DMS153 (cell line): ENCODE results near the gene SLC39A11.
"Not testable (repeated sequence)": the region's sequence is repeated elsewhere in the genome, so short reads cannot be mapped to it uniquely, and the experiment has no call there.

Experiments
- DNase-seq: peaks from one replicate; lab custom pipeline; 2025; lab: John Stamatoyannopoulos, UW

The SLC39A11 gene

DNA sequence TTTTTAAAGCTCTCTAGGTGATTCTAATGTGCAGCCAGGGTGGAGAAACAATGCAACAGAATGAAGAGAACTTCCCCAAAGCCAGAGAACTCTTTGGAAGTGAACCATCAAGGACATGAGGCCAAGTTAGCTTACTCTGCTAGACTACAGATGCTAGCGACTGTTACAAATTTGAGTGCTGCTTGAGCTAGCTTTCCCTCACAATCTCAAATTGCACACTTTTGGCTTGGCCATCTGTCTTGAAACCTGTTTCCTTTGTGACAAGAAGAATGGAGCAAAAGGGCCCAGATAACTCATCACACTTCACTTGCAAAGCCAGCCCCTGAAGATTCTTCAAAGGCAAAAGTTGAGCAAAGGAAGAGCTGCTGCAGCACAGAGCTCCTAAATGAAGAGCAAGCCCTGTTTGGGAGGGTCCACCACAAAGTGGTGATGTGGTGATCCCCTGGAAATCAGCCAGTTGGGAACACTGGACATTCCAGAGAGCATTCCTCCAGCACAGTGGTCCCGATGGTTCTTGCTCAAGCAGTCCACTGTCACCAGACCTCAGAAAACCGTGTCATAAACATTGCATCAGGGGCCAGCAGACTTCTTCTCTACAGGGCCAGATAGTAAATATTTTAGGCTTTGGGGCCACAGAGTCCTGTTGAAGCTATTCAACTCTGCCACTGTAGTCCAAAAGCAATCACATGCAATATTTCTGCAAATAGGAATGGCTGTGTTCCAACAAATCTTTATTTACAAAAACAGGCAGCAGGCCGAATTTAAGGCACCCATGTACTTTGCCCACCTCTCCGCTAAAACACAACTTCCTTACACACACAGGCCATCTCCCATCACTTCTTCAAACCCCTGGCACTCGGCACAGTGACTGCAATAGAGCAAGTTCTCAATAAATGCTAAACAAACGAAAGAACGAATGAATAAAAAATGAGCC is 21.2 kb downstream of the SLC39A11 start:
- DNase-seq, result no peak

DNA sequence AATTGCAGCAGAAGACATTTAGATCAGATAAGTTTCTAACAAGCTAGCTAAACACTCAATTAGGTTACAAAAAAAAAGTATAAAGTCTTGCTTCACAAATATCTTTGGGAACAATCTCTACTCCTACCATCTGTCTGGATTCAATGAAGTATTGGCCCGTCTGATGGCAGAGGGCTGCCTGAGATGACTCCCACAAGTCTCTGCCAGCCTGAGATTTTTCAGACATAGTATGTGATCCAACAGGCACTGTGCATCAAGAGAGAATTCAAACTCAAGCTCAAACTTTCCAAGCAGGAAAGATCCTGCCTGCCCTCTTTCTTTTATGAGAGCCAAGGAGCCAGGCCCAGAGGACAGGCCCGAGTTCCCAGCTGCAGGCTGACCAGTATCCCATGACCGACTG is 22.6 kb downstream of the SLC39A11 start:
- no peak for DNase-seq

DNA sequence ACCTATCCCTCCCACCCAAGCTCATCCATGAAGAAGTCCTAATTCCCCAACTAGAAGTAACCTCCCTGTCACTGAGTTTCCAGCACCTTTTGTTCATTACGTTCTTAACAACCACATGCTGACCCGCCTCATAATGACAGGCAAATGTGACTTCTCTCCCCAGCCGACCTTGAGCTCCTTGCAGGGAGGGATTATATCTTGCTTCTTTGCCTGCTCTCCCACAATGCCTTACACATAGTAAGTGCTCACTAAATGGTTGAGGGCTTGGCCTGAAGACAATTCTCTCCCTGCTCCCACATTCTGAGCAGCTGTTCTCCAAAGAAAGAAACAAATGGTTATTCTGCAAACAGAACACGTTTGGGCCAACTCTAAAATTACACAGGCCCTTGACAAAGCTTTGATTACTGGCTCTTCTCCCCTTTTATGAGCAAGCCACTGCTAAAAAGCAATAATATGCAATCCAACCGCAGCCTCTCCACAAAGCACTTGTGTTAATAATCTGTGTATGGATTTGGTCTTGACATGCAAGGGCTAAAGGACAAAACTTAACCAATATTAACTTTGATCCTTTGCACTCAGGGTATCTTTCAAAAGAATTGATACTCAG is 23.2 kb downstream of the SLC39A11 start:
- DNase-seq, result no peak

DNA sequence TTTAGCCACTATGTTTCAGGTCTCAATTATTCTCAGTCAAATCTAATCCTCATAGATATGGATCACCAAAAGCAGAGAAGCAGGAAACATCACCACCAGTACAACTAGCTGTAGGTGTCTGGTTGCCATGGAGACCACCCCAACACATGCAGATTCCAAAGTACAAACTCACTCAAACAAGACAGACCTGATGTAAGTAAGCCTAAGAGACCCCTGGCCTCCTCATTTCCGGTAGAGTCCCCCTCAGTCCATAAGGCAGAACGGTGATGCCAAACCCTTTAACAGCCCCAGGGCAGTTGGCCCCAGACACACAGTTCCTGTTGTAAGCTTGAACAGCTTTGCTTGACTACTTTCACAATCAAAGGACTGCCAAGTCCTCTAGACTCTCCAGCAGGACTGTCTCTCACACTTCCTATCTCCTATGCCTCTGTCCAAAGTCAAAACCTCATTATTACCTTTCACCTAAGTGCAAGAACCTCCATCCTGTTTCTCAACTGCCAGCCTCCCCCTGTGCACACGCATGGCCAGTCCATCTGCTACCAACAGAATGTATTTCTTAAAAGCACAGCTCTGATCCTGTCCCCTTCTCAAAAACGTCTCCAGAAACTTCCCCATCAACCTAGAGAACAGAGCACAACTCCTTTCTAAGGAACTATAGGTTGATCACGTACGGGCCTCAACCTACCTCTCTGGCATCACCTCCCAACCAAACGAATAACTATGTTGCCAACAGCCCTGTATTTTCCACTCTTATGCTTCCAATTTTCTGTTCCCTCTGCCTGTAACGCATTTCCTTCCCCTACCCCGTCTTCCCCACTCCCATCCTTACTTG is 23.9 kb downstream of the SLC39A11 start:
- no peak for DNase-seq

DNA sequence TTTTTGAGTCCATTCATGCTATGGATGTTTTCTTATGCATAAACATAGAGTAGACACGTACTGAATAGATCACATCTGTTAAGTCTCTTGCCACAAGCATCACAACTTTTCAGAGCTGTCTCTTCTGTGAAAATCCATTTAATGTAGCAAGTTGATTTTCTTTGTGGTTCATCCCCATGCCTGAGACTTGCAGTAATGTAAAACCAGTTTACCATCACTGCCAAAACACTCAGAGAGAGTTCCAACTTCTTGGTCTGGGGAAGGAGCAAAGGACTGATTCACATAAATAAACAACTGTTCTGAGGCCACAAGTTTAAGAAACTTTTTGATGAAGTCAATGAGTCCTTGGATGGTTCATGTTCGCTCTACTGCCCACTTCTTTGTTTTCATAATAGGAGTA is 24.8 kb downstream of the SLC39A11 start:
- DNase-seq, result not testable (repeated sequence)

DNA sequence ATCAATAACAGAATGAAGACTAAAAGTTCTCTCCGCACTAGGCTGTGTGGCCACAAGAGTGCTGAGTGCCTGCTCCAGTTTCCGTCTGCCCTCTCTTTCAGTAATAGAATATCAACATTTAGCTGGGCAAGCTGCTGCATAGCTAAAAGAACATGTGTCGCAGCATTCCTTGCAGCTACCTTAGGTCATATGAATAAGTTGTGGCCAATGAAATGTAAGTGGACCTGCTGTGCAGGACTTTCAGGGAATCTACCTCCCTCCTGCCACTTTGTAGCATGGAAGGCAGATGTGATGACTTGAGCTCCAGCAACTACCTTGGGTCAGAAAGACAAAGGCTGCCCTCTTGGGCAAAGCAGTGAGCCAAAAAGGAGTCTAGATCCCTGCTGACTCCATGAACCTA is 25.4 kb downstream of the SLC39A11 start:
- DNase-seq, result no peak

DNA sequence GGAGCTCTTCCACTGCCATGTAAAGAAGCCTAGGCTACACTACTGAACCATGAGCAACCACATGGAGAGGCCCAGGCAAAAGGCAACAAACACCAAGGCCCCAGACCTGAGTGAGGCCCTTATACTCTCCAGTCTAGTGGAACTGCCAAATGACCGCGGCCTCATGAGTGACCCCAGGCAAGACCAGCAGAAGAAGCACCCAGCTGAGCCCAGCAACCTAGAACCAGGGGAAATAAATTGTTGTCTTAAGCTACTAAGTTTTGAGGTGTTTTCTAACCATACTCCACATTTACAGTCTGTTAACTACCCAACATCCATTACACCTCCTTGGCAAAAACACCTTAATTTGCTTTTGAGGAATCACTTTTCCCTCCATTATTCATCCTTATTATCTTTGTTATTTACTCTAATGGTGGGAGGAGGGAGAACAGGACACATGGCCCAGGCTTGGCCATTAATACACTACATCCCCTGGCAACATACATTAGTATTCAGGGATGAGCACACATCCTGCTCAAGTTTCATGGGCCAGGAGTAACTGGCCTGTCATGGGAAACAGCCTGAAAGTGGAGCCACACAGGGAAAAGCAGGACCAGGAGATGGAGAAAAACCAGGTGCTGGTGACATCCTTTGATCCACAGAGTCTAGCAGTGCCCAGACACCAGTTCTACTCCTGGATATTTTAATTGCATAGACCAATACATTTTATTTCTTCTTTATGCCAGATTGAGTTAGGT is 26.2 kb downstream of the SLC39A11 start:
- no peak for DNase-seq

DNA sequence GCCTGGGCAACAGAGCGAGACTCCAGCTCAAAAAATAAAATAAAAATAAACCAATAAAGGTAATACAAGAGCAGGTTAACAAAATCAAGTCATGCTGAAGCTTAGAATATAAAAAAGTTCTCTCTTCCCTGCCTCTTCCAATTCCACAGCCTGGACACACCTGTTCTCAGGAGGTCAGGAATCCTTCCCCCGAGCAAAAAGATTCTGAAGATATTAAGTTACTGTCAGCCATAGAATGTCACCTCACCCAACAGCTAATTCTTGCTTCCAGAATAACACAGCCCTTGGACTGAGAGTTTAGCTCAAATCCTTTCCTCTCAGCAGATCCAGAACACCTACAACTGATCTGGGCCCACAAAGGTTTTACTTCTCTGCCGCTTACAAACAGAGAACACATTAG is 27.1 kb downstream of the SLC39A11 start:
- DNase-seq, result no peak

DNA sequence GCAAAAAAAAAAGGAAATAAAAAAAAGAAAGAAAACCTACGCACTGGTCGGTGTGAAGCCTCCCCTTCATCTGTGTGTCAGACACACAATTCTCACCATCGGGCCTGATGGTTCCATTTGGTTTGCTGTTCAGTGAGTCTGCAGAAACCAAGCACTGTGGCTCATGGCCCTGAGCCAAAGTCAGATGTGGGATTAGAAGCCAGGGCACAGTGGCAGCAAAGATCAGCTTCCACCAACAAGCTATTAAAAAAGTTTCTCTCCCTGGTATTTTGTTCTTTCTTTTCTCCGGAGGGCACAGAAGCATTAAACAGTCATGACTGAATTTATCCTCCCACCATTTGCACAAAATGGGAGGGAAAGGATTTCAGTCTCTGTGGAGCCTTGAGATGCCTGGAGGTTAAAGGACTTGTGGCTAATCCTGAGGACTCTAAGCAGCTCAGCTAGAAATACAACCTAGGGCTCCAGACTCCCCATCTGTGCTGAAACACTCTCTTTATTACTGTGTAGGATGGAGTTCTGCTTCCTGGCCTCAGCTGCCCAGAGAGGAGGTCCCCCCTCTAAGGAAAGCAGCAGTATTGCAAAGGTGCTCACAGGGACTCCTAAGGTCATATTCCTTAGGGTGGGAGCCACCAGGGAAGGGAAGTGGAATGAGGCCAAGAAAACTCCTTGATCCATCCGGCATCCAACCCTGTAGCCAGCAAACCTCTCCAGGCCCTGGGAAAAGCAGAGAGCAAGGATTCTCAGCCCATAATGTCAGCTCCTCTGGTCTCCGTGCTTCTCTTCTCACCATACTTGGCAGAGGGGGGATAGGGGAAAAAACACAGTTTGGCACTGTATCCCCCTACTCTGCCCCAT is 28.2 kb downstream of the SLC39A11 start:
- DNase-seq, result no peak

DNA sequence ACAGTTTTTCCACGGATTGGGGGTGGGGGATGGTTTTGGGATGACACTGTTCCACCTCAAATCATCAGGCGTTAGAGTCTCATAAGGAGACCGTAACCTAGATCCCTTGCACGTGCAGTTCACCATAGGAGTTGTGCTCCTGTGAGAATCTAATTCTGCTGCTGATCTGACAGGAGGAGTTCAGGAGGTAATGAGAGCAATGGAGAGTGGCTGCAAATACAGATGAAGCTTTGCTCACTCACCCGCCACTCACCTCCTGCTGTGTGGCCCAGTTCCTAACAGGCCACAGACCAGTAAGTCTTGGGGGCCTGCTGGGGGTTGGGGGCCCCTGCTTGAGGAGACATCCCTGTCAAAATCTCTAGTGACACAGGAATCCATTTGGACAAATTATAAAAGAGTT is 29.8 kb downstream of the SLC39A11 start:
- no peak for DNase-seq

DNA sequence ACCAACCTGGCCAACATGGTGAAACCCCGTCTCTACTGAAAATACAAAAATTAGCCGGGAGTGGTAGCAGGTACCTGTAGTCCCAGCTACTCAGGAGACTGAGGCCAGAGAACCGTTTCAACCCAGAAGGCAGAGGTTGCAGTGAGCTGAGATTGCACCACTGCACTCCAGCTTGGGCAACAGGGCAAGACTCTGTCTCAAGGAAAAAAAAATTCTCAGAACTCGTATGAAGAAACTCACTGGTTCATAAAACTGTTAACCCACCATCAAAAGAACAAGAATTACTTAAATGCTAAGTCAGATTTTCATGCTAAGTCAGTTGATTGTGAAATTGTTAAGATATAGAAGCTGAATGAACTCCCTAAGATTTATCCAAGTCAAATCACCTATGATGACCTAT is 31.3 kb downstream of the SLC39A11 start:
- no peak for DNase-seq

DNA sequence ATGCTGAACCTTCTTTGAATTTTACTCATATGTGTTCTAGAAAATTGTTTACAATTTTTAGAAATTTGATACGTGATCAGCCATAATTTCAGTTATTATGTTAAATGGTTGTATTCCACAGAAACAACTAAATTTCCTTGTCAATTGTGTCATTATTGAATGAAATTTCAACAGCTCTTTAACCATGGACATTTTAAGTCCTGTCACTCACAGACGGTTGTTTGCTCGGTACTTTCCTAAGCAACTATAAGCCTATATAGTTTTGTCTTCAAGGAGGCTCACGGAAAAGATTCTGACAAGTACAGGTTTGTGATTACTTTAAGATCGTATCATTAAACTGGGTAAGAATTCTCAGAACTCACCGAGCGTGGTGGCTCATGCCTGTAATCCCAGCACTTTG is 31.8 kb downstream of the SLC39A11 start:
- DNase-seq, result no peak

DNA sequence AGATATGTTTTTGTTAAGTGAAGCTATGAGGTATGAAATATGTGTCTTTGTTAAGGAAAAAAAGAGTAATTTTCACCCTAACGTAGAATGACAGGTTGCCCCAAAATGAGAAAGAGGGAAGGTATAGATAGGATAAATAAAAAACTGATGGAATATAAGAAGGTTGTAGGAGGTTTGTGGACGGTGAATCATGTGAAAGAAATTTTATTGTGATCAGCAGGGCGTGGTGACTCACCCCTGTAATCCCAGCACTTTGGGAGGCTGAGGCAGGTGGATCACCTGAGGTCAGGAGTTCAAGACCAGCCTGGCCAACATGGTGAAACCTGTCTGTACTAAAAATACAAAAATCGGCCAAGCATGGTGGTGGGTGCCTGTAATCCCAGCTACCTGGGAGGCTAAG is 32.8 kb downstream of the SLC39A11 start:
- DNase-seq, result not testable (repeated sequence)

DNA sequence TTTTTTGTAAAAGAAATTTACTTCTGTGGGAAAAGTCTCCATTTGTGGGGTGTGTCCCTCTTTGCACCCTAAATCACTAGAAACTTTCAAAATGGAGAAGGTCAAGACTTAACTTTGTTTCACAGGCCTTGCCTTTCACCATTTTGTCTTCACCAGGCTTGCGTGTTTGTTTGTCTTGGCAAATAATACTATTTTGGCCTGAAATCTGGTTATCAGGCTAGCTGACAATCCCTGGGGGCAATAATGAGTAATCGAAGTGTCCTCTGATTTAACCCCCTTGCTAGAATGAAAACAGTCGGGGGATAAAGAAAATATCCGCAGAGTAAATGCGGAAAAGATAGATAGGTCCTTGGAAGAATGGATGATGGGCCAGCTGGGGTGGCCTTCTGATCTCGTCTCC is 34.5 kb downstream of the SLC39A11 start:
- no peak for DNase-seq

DNA sequence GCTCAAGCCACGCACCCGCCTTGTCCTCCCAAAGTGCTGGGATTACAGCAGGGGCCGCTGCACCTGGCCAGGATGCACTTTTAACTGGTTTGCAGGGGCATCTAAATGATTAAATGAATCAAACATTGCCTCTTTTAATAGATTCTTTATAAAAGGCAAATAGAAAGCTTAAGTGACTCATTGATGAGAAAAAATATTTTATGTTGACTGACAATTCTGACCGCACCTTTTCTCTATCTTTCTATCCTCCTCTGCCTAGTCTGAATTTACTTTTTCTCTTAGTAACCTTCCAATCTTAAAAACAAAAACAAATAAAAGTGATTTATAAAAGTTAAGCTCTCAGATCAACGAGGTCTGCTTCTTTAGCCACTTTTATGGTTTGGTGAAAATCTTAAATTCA is 35.3 kb downstream of the SLC39A11 start:
- DNase-seq, result no peak

DNA sequence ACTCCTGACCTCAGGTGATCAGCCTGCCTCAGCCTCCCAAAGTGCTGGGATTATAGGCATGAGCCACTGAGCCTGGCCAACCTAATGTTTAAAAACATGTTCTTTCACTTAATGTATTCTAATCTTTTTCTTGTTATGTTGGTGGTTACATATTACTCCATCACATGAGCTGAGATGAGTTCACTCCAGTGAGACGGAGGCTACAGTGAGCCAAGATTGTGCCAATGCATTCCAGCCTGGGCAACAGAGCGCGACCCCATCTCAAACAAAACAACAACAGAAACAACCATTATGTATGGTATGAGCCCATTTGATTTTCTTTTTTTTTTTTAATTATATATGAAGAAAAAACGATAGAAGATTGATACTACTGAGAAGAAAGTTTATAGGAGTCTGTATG is 39.6 kb downstream of the SLC39A11 start:
- DNase-seq, result no peak

DNA sequence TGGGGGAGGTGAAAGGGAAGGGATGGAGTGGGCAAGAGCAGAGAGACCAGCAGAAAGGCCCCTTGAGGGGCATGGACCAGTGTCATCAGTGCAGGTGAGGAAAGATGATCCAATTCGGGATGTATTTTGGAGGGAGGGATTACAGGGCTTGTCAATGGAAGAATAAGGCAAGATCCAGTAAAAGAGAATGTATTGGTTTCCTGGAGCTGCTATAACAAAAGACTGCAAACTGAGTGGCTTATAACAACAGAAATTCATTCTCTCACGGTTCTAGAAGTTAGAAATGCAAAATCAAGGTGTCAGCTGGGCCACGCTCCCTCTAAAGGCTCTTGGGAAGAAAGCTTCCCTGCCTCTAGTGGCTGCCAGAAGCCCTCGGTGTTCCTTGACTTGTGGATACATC is 41.7 kb downstream of the SLC39A11 start:
- no peak for DNase-seq

DNA sequence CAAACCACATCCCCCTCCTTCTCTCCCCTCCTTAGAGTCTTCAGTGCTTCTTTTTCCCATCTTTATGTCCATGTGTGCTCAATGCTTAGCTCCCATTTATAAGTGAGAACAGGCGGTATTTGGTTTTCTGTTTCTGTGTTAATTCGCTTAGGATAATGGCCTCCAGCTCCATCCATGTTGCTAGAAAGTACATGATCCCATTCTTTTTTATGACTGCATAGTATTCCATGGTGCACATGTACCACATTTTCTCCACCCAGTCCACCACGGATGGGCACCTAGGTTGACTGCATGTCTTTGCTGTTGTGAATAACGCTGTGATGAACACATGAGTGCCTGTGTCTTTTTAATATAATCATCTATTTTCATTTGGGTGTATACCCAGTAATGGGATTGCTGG is 44.3 kb downstream of the SLC39A11 start:
- no peak for DNase-seq

DNA sequence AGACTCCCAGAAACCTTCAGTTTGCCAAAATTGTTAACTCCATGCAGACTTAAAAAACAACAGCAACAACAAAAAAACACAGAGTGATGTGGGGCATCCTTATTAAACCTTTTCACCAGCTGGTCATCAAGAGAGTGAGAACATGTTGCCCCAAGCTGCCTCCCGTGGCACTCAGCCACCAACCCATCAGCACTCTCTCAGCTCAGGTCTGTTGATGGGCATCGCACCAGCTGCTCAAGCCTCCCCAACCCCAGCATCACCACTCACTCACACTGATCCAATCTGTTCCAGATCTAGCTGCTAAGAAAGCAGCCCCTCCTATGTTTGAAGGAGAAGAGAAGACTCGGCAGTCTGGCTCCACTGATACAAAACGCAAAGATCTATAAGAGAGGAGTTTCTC is 46.8 kb downstream of the SLC39A11 start:
- DNase-seq, result no peak

DNA sequence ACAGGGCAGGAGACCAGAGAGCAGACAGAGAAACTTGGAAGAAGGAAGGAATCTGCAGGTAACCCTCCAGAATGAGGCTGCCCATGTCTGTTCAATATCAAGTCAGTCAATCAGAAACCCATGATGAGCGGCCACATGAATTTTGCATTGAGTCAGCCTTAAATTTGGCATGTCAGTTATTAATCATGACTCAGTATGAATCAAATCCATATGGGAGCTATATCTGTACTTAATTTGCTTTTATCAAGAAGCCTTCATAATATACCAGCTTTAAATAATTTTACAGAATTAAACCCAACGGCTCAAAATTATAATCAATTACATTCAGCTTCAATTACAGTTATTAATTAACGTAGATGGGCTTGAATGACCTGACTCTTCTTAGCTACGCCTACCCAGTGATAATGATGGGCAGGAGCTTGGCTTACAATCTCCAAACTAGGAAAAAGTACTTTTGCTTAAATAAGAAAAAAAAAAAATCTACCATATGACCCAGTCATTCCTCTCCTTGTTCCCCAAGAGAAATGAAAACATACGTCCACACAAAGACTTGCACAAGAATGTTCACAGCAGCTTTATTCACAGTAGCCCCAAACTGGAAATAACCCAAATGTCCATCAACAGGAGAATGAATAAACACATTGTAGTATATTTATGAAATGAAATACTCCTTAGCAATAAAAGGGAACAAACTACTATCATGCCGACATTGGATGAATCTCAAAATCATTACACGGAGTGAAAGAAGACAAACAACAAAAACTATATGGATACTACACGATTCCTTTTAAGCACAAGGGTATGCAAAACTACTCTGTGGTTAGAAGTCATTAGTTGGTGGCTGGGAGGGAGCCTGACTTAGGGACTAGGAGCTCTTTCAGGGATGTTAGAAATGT is 48.6 kb downstream of the SLC39A11 start:
- no peak for DNase-seq
